HG02623 (cell line): ENCODE results near the gene UBE2E1.
A peak's percentile ranks its signal among the peaks of the same experiment; 100 is the strongest.

ENCODE experiments used
- ATAC-seq: cut with Tn5 transposase; IDR thresholded peaks from one replicate; pipeline ENCODE4 v1.9.1; 2021; ENCODE audit warnings: moderate library complexity; ENCODE audit not compliant: unreplicated experiment

Gene UBE2E1

DNA sequence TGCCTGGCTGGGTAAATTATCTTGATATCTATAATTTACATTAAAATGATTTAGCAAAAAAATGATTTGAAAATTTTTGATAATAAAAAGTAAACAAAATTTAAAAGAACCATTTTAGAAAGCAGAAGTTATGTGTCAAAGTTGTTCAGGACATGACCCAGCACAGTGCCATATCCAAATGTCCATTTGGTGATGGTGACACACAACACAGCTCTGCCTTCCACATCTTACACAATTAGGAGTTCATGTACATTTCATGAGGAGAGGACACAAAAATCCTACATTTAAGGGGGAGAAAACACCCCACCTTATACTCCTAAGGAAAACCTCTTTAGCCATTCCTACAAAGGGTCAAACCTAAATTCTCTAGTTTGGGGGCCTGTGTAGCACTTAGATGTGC lies 10.7 kb upstream of the UBE2E1 start:
- ATAC-seq, result no peak

- ATAC-seq, result no peak
These were observed 9.2 kb upstream of the UBE2E1 start for GRCh38 chr3:23796518-23796917.

DNA sequence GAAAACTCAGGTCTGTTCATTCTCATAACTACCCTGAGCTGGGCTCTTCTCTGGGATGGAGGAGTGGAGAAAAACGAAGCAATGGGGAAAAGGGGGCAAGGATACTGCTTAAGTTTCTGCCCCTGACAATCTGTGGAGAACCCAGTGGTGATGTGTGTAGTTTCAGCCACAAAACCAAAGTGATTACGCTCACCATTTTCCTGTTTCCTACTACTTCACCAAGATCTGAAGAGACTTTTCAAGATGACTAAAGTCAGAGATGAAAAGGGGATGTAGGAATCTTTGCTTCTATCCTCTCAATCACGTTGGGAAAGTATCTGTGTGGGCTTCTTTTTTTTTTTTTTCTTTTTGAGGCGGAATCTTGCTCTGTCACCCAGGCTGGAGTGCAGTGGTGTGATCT lies 8.3 kb upstream of the UBE2E1 start:
- peak; percentile 89 for ATAC-seq

GRCh38 chr3:23798456-23798855 lies 7.3 kb upstream of the UBE2E1 start:
- ATAC-seq, result no peak

DNA sequence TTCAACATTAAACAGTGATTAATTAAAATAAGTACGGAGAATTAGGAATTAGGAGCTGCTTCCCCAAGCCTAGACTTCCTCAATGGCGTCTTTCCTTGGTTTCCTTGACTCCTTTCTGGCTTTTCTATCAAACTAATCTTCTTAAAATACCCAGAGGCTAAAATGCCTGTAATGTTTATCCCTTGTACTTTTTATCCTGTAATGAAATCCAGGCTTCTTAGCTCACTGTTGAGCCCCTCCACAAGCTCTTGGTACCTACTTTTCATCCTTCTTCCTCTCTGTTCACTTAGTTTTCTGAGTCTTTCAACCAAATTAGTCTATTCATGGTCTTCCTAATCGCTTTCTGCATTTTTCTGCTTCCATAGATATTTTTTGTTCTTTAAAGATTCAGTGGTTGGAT lies 6.9 kb upstream of the UBE2E1 start:
- no peak for ATAC-seq

GRCh38 chr3:23800731-23801130 lies 5.0 kb upstream of the UBE2E1 start:
- no peak for ATAC-seq

GRCh38 chr3:23804441-23805209 lies 1.1 kb upstream of the UBE2E1 start:
- ATAC-seq, result no peak

GRCh38 chr3:23805210-23805632 lies 534 bp upstream of the UBE2E1 start:
- ATAC-seq, result no peak

GRCh38 chr3:23806534-23807423 lies 1.0 kb downstream of the UBE2E1 start:
- ATAC-seq, result no peak

- ATAC-seq, result no peak
These were observed 1.8 kb downstream of the UBE2E1 start for GRCh38 chr3:23807424-23808015.

- no peak for ATAC-seq
These were observed 2.8 kb downstream of the UBE2E1 start for GRCh38 chr3:23808525-23808924.

GRCh38 chr3:23809294-23809693 lies 3.5 kb downstream of the UBE2E1 start:
- ATAC-seq, result no peak

- no peak for ATAC-seq
These were observed 4.1 kb downstream of the UBE2E1 start for GRCh38 chr3:23809840-23810342.

DNA sequence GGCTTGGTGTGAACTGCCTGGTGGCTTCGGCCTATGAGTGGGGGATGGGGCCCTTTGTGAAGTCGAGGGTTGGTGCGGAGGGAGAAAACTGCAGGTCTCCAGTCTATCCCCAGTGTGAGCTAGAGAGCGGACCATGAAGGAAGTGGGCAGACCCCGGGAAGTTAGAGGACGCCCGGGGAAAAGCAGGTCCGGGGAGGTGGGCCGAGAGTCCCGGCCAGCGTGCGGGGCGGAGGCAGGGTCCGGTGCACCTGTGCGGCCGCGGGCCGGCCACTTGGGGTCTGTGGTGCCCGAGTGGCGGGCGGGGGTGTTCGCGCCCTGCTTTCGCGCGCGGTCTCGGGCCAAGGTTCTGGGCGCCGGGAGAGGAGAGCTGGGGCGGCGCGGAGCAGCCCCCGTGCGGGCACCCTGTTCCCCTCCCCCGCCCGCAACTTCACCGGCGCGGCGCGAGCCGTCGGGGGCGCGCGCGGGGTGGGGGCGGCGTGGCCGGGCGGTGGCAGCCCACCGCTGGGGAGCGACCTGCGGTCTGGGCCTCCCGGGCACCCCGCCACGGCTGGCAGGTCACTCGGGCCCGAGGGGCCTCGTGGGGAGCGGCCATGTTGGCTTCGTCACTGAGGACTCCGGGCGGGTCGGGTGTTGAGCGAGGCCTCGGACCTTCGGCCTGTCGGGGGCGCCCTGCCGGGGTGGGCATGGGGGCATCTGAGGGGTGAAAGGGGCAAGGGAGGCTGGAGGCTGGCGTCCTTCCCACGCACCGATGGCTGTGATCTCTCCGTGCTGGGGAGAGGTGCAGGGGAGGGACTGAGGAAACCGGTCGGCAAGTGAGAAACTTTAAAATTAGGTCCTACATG lies 4.8 kb downstream of the UBE2E1 start:
- no peak for ATAC-seq

DNA sequence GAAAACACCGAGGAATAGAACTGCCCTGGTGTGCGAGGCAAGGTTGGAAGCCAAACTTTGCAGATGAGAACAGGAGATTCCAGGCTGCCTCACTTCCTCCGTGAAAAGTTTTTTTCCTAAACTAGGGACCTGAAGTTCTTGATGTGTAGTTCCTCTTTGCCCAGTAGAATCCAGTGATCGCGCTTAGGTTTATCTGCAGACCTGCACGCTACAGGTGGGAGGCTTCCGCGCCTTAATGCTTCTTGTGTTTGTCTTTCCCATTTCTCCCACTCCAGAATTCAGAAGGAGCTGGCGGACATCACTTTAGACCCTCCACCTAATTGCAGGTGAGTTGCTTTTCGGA lies 5.4 kb downstream of the UBE2E1 start:
- ATAC-seq, result no peak

- peak; percentile 59 for ATAC-seq
These were observed 6.2 kb downstream of the UBE2E1 start for GRCh38 chr3:23811919-23812318.

DNA sequence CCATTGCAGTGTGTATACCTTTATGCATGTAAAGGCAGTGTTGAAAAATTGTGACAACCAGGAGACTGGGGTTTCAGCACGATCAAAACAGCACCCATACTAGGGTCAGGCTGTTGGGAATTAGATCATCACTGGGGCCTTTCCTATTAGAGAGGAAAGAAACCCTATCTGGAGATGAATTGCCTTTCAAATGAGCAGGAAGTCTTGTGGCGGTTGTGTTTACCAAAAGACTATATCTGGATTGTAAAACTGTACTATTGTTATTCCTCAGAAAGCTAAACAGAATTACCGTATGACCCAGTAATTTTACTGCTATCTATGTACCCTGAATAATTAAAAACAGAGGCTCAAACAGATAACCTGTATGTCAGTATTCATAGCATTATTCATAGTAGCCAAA lies 10.1 kb downstream of the UBE2E1 start:
- ATAC-seq, result no peak

DNA sequence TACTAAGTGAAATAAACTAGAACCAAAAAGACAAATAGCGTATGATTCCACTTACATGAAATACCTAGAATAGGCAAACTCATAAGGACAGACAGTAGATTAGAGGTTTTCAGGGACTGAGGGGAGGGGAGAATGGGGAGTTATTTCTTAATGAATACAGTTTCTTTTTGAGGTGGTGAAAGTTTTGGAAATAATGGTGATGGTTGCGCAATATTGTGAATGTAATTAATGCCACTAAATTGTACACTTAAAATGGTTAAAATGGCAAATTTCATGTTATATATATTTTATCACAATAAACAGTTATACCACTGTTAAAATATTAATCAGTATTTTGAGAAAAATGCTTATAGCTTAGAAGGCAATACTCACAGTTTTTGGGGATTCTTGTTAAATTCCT lies 11.0 kb downstream of the UBE2E1 start:
- ATAC-seq, result no peak

- no peak for ATAC-seq
These were observed 11.9 kb downstream of the UBE2E1 start for GRCh38 chr3:23817508-23818223.
